SH-SY5Y (cell line): Measurements from ENCODE around the gene TP53I11.

Source experiments
- GATA2 ChIP-seq: IDR thresholded peaks from 2 replicates; pipeline ENCODE4 v1.6.1; 2011; ENCODE audit warnings: mild to moderate bottlenecking, low read depth, low read length
- GATA3 ChIP-seq: IDR thresholded peaks from 2 replicates; pipeline ENCODE4 v1.6.1; 2011; ENCODE audit warnings: low read depth, mild to moderate bottlenecking, low read length, moderate library complexity

DNA sequence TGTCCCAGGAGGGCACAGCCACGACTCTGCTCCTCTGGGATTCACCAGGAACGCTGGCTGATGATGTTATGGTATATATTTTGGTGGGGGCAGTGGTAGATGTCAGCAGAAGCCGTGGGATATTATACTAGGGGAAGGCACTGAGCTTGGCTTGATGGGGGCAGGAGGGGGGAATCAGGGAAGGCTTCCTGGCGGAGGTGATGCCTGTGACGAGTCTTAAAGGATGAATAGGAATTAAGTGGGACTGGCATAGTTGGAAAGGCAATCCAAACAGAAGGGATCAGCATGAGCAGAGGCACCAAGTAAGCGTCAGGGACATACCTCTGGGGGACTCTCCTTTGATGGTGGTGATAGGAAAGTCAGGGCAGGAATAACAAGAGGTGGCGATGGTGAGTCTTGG is 47.6 kb downstream of the TP53I11 start:
- no peak for TF ChIP-seq GATA3
- no peak for TF ChIP-seq GATA2
